Hepatocyte (in vitro differentiated cells): ENCODE measurements around the gene FOXO1.

ENCODE experiments used
- CTCF ChIP-seq: fragments of 200-600 bp; sonication (generic); IDR thresholded peaks from 2 replicates; pipeline ENCODE4 v1.5.1; 2016; ENCODE audit warnings: antibody characterized with exemption, mild to moderate bottlenecking; ENCODE audit not compliant: poor library complexity
- EZH2phosphoT487 ChIP-seq: fragments of 200-600 bp; sonication (generic); IDR thresholded peaks from one replicate; pipeline ENCODE4 v1.6.1; 2018; ENCODE audit warnings: antibody characterized with exemption, mild to moderate bottlenecking, low read depth, moderate library complexity; ENCODE audit not compliant: unreplicated experiment, severe bottlenecking

- TF ChIP-seq CTCF (no peak), EZH2phosphoT487 (no peak)
Observed at GRCh38 chr13:40629678-40630384, 36.6 kb downstream of the FOXO1 start.
